K562 treated with DMSO at 1 percent for 24 hours (cell line): ENCODE results near the gene RASA3. TPM values are rescaled to one million over a fixed set of nuclear protein-coding genes. Genes with fewer than 3 reads are reported as not detected.

Experiments
- total RNA-seq: library from RNA; unstranded; fragments of 300-600 nt; gene quantifications from 2 replicates; pipeline ENCODE4 v1.2.3, GENCODE V29; 2022; ENCODE audit warnings: low read depth; ENCODE audit not compliant: insufficient read depth

Gene RASA3
- total RNA-seq, result 21.2 and 21.3 TPM in 2 replicates

DNA sequence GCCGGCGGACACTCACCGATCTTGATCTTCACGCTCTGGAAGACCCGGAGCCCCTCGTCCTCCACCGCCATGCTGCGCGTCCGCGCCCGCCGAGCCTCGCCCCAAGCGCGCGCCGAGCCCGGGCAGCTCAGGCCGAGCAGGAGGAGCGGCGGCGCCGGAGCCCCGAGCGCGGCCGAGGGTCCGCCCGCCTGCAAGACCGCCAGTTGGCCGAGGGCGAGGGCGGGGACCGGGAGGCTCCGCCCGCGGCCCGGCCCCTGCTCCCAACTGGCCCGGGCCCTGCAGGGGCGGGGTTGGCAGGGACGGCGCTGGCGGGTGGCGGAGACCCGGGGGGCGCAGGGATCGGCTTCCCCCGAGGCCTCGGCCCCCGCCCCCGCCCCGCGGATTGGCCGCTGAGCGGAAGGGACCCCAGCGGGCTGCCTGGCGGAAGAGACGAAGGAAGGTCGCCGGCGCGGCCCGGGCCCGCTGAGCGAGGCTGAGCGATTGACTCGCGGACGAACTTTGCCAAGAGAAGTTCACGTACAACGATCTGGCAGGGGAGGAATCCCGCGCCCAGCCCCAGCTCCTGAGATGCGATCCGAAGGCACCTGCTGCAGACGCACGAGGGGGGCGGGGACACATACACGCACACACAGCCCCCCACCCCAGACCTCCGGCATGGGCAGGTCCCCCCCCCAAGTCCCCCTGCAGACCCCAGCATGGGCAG is at the start of gene RASA3:
Gene RASA3, minus strand, starts transcription at position 205 of the 703 bp plus-strand sequence. Its CDS starts 134 bp downstream, at position 71.

GRCh38 chr13:114179087-114179658 is 46.8 kb upstream of the RASA3 start, which contains the start of gene CFAP97D2:
TSS of gene CFAP97D2 (plus strand) at chr13:114179257. CDS start at chr13:114179331, 74 bp downstream.

GRCh38 chr13:113973218-113974164 is 158.9 kb downstream of the RASA3 start, which contains the start of gene C13orf46:
TSS of gene C13orf46 (minus strand) at chr13:113974076. CDS start at chr13:113973997, 79 bp downstream.

Other genes with a start within 250 kb of the RASA3 start
- gene C13orf46, start 158.5 kb downstream of the RASA3 start, total RNA-seq, result 0.14 and 1.3 TPM in 2 replicates
- gene CFAP97D2, start 46.6 kb upstream of the RASA3 start, total RNA-seq, result not detected in 2 replicates
- 36.2 and 36.4 TPM in 2 replicates for gene CDC16, start 102.3 kb upstream of the RASA3 start, total RNA-seq
- 57.4 and 63.7 TPM in 2 replicates for gene UPF3A, start 149.0 kb upstream of the RASA3 start, total RNA-seq
- 21.1 and 23.3 TPM in 2 replicates for gene CHAMP1, start 181.9 kb upstream of the RASA3 start, total RNA-seq